HG03460 (cell line): Measurements from ENCODE around the gene ZFAND3.
"Not testable (repeated sequence)": the region's sequence is repeated elsewhere in the genome, so short reads cannot be mapped to it uniquely, and the experiment has no call there.

Experiments
- ATAC-seq: cut with Tn5 transposase; IDR thresholded peaks from one replicate; pipeline ENCODE4 v1.9.1; 2021; ENCODE audit not compliant: unreplicated experiment

The ZFAND3 gene

DNA sequence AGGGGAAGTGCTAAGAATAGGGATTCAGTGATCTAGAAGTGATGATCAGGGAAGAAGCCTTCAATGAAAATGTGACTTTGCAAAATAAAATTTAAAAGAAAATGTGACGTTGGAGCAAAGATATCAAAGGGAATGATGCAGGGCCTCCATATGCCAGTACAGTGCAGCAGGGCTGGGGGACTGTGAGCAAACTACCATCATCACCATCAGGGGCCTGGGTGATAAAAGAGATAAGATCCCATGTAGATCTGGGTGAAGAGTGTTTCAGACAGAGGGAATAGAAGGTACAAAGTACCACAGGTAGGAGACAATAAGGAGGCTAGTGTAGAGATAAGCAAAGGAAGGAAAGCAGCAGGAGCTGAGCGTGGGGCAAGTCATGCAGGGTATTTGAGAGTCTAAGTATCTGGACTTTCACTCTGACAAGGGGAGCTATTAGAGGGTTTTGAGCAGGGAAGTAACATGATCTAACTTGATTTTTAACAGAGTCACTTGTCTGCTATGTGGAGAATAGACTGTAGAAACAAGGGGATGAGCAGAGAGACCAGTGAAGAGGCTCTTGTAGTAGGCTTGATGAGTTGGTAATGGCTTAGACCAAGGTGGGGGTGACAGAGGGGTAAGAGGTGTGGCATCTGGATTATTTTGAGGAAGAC is 295.6 kb downstream of the ZFAND3 start:
- ATAC-seq, result no peak

- ATAC-seq, result no peak
Observed at GRCh38 chr6:38115626-38116008, 296.1 kb downstream of the ZFAND3 start.

DNA sequence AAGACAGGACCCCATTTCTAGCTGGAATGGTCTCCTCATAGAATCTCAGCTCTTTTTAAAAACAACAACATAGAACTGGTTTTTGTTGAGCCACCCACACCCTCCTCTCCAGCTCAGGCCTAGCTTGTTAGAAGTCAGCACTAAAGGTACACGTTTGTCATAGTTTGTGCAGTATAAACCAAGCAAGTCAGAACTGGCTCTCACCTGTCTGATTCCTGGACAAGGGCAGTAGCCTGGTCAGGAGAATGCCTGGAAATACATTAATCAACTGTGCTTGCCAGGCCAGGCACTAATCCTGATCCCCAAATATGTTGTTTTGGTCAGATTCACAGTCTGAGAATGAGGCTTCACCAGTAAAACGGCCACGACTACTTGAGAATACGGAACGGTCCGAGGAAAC is 296.7 kb downstream of the ZFAND3 start:
- ATAC-seq, result no peak

DNA sequence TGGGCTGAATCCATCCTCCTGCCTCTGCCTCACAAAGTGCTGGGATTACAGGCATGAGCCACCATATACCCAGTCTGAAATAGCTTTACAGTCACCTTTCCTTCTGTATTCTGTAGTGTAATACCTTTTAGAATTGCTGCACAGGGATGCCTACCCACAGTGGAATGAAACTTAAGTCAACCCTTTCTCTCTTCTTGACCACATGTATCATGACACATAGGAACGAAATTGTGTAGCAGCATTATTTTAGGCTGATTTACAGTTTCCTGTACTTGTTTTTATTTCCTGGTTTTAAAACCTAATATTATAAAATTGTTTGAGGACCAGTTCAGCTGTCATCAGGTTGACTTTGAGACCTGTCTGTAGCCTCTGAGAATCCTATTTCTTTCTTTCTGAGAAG is 297.8 kb downstream of the ZFAND3 start:
- ATAC-seq, result no peak

DNA sequence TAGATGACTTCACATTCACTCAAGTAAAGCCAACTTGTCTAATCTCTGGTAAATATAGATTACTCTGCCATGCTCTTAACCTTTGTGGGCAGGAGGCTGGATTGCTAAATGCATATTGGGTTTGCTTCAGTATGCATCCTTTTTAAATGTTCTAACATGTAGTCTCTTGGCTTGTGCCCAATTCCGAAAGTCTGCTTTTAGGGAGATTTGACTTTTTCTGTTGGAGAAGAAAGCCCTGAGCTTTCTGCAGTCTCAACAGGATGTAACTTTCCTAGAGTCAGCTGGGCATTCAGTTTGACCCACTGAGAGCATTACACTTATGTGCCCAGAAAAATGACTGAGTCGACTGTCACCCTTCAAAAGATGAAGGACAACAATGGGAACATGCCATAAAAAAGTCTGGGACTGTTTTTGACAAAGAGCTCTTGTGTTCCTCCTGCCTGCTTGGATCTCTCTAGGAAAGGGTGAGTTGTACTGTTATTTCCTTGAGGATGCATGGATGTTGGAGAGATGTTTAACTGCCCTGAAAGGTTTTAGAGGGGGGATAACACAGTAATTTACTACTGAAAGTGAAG is 299.4 kb downstream of the ZFAND3 start:
- ATAC-seq, result no peak

- ATAC-seq, result no peak
Observed at GRCh38 chr6:38119516-38119915, 300.0 kb downstream of the ZFAND3 start.

- not testable (repeated sequence) for ATAC-seq
Observed at GRCh38 chr6:38124224-38124926, 304.8 kb downstream of the ZFAND3 start.

DNA sequence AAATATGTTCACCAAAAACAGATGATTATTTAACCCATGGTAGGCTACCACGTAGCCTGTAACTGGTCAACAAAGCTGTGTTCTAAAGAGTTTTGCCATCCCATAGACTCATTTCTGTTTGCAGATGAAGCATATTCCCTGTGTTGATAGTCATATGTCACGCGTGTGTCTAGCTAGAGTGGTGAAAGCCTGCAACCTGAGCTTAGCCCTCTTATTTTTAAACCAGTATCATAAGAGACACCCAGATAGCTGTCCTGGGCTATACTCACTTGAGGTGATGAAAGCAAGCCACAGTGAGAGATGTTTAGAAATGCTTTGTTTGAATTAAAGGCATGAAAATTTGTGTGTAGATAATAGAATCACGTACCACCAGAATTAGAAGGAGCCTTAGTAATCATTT is 307.8 kb downstream of the ZFAND3 start:
- ATAC-seq, result no peak

- no peak for ATAC-seq
Observed at GRCh38 chr6:38131527-38131965, 312.0 kb downstream of the ZFAND3 start.

GRCh38 chr6:38133932-38134703 is 314.6 kb downstream of the ZFAND3 start:
- ATAC-seq, result no peak

DNA sequence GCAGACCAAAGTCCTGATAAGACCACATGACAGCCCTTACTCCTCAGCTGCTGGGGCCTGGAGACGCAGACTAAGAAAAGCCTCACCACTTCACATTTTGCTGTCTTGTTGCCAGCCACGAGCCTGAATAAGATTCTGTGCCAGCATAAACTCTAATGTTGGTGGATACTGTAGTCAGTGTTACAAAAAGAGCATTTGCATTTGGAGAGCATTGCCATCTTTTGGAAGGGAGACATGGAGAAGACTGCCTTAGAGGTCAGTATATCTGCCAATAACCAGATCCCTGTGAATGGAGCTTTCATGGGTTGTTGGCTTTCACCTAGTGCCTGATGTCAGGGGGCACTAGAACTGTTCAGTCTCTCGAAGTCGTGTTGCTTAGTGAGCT is 315.2 kb downstream of the ZFAND3 start:
- ATAC-seq, result no peak

GRCh38 chr6:38136547-38136946 is 317.0 kb downstream of the ZFAND3 start:
- no peak for ATAC-seq

DNA sequence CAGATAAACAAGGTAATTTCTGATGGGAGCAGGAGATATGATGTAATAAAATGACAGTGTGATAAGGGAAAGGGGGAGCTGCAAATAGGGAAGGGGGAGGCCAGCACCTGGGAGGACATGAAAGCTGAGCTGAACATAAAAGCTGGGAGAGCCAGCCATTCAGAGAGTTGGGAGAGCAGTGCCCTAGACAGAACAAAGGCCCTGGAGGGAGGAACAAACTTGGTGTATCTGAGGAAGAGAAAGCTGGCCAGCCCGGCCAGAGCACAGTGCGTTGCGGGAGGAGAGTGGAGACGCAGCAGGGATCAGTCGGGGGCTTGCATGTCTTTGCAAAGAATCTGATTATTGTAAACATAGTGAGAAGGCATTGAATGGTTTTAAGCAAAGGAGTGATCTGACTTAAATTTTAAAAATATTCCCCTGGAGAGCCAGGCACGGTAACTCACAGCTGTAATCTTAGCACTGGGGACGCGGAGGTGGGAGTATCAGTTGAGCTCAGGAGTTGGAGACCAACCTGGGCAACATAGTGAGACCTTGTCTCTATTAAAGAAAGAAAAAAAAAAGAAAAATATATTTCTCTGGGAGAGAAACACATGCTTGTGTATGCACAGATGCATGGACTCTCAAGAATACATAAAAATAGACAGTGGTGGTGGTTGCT is 318.2 kb downstream of the ZFAND3 start:
- no peak for ATAC-seq

DNA sequence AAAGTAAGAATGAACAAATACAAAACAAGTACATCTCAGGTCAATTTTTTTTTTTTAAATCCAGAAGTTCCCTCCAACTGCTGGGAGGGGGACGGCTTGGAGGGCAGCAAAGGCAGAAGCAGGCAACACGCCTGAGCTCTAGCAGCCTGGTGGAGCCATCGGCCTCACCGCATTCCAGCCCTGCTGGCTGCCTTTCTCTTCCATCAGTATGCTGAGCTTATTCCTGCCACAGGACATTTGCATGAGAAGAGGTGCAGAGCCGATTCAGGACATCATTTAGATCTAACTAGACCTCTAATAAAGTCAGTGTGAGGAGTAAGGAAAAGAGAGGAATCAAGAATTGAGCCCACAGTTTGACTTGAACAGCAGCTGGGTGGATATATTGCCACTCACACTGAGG is 318.8 kb downstream of the ZFAND3 start:
- ATAC-seq, result no peak

DNA sequence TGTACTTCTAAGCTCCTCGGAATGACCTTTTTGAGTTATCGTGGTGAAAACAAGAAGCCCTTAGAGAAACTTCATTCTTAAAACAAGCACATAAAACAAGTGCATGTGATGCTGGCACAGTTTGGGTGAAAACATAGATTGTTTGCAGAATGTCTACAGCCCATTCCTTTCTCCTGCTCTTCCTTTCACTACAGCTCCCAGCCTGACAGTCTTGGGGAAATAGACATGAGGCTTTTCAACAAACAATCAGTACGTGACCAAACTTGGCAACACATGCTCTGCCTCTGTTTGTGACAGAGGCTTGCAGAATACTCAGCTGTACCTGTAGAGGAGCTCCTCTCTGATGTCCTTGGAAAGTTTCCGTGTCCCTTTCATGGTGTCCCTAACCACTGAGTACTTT is 321.6 kb downstream of the ZFAND3 start:
- no peak for ATAC-seq

DNA sequence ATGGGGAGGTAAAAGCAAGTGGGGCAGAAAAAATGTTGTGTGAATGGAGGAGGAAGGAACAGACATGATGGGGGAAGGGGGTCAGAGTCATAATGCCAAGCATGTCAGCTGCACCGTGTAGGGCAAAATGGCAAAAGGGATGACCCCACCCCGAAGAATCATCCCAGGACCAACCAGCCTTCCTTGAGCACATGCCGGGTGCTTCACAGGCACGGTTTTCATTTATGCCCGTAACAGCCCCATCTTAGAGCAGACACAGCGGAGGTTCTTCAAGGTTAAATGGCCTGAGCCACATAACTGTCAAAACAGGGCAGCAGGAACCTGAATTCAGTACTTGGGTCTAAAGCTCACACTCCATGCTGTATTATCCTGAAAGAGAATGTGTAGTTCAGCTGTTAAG is 322.2 kb downstream of the ZFAND3 start:
- ATAC-seq, result no peak

DNA sequence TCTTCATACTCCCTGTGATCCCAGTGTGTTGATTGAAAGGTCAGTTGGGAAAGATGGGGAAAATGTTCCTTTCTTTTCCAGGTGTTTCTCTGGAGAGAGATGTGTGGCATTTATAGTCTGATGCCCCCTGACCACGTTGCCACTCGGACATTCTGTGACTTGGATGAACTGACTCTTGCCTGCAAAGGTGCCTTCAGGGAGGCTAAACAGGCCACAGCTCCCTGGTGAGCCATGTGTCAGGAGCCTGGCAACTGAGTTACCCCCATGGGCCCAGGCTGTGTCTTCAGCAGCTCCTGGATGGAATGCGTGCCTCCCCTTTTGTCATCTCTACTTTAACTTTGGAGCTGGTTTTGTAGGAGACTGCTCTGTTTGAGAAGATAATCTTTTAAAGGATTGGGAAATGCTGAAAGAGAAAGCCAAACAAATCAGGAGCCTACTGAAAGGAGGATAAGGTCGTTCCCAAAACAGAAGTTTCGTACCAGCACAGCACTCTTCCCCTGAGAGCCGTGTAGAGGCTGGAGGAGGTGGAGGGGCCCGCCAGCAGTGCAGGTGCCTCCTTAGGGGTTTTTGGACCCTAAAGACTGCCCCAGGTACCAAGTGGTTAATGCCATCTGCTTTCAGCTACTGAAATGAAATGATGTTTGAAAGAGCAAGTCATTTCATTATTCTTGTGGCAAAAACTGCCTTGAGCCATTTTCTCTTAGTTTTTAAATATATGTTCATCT is 322.8 kb downstream of the ZFAND3 start:
- ATAC-seq, result no peak

GRCh38 chr6:38143191-38144150 is 323.9 kb downstream of the ZFAND3 start:
- no peak for ATAC-seq

DNA sequence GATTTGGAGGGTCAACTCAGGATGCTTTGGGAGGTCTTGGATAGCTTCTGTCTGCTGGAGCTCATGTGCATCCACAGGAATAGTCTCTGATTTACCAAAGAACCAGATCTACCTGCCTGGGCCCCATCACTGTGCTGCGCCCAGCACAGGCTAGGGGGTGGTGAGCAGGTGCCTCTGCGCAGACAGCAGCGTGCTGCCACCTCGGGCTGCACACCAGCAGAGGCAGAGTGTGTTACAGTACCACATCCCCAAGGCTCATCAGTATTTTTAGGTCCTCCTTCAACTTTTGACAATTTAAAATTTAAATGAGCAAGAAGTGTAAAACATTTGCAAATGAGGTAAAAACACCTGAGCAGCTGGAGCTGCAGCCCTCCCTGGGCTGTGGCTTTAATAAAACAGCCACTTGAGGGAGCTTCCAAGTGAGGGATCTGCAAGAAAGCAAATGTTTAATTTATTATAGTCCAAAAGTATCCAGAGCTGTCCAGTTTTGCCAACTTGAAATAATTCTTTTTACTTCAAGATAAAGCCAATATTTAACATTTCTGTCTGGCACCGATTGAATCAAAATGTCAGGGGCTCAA is 324.9 kb downstream of the ZFAND3 start:
- ATAC-seq, result no peak
